Stimulated activated CD4-positive, alpha-beta T cell treated with anti-CD3 and anti-CD28 coated beads, Interleukin-15, amount 100 ng/mL, for 1 hour (primary cell): ENCODE measurements around the gene CPSF4L.
"Not testable (repeated sequence)": the region's sequence is repeated elsewhere in the genome, so short reads cannot be mapped to it uniquely, and the experiment has no call there.

ENCODE experiments used
- DNase-seq, 2 donors: peaks; one replicate each; pipeline ENCODE4 v3.0.0-alpha.2; 2020; ENCODE audit warnings: low read depth in 1 of 2, low spot score in 1 of 2

CPSF4L gene

GRCh38 chr17:73261617-73261951 is at the start of gene CPSF4L:
Gene CPSF4L (minus strand): TSS chr17:73261880. CDS start chr17:73261818, 62 bp downstream.
- no peak for DNase-seq

GRCh38 chr17:73311428-73311780 is 49.7 kb upstream of the CPSF4L start:
- DNase-seq = peak in 1 of 2 donors; percentile 8

- no peak for DNase-seq
These were observed 48.3 kb upstream of the CPSF4L start for GRCh38 chr17:73309727-73310596.

- not testable (repeated sequence) for DNase-seq
These were observed 47.3 kb upstream of the CPSF4L start for GRCh38 chr17:73308959-73309358.

GRCh38 chr17:73308017-73308823 is 46.5 kb upstream of the CPSF4L start:
- DNase-seq = no peak

GRCh38 chr17:73307130-73307529 is 45.5 kb upstream of the CPSF4L start:
- no peak for DNase-seq

- DNase-seq = no peak
These were observed 44.5 kb upstream of the CPSF4L start for GRCh38 chr17:73305845-73306836.

- DNase-seq = no peak
These were observed 43.5 kb upstream of the CPSF4L start for GRCh38 chr17:73304971-73305812.

- DNase-seq = no peak
These were observed 42.8 kb upstream of the CPSF4L start for GRCh38 chr17:73304438-73304837.

GRCh38 chr17:73302189-73302588 is 40.5 kb upstream of the CPSF4L start:
- DNase-seq = no peak

GRCh38 chr17:73301369-73301768 is 39.7 kb upstream of the CPSF4L start:
- no peak for DNase-seq

GRCh38 chr17:73300392-73300791 is 38.7 kb upstream of the CPSF4L start:
- no peak for DNase-seq

GRCh38 chr17:73297934-73298861 is 36.5 kb upstream of the CPSF4L start:
- no peak for DNase-seq

GRCh38 chr17:73293480-73293911 is 31.8 kb upstream of the CPSF4L start:
- no peak for DNase-seq

GRCh38 chr17:73293031-73293430 is 31.4 kb upstream of the CPSF4L start:
- DNase-seq = no peak

- no peak for DNase-seq
These were observed 30.4 kb upstream of the CPSF4L start for GRCh38 chr17:73292031-73292531.

GRCh38 chr17:73291260-73291801 is 29.7 kb upstream of the CPSF4L start:
- DNase-seq = no peak

GRCh38 chr17:73290399-73291259 is 28.9 kb upstream of the CPSF4L start:
- no peak for DNase-seq
